ACC112 (cell line): Measurements from ENCODE around the gene IRF6.

ENCODE experiments used
- H2AFZ ChIP-seq: fragments of 200-600 bp; sonication (generic); one replicate; pipeline ENCODE4 v1.6.0; 2017; ENCODE audit warnings: antibody characterized with exemption, low read length; ENCODE audit not compliant: unreplicated experiment
- H3K27ac ChIP-seq: fragments of 200-600 bp; sonication (generic); 2 replicates; pipeline ENCODE4 v1.5.1; 2014; ENCODE audit warnings: low read depth, mild to moderate bottlenecking, antibody characterized with exemption, low read length, moderate library complexity
- H3K27me3 ChIP-seq: fragments of 200-600 bp; sonication (generic); 2 replicates; pipeline ENCODE4 v1.6.1; 2014; ENCODE audit warnings: mild to moderate bottlenecking, antibody characterized with exemption, low read length, moderate library complexity, mixed read lengths; ENCODE audit not compliant: insufficient read depth
- H3K36me3 ChIP-seq: fragments of 200-600 bp; sonication (generic); 2 replicates; pipeline ENCODE4 v1.6.1; 2016; ENCODE audit warnings: mild to moderate bottlenecking, antibody characterized with exemption, low read length, moderate library complexity, mixed read lengths; ENCODE audit not compliant: insufficient read depth
- H3K4me1 ChIP-seq: fragments of 200-600 bp; sonication (generic); one replicate; pipeline ENCODE4 v1.6.1; 2016; ENCODE audit warnings: low read length, mixed read lengths; ENCODE audit not compliant: insufficient read depth, unreplicated experiment, control insufficient read depth
- H3K4me3 ChIP-seq: fragments of 200-600 bp; sonication (generic); 2 replicates; pipeline ENCODE4 v1.5.1; 2014; ENCODE audit warnings: mild to moderate bottlenecking, low read depth, low read length
- H3K79me2 ChIP-seq: fragments of 200-600 bp; sonication (generic); one replicate; pipeline ENCODE4 v1.6.0; 2016; ENCODE audit warnings: low read length; ENCODE audit not compliant: control insufficient read depth, unreplicated experiment, insufficient read depth

Gene IRF6

DNA sequence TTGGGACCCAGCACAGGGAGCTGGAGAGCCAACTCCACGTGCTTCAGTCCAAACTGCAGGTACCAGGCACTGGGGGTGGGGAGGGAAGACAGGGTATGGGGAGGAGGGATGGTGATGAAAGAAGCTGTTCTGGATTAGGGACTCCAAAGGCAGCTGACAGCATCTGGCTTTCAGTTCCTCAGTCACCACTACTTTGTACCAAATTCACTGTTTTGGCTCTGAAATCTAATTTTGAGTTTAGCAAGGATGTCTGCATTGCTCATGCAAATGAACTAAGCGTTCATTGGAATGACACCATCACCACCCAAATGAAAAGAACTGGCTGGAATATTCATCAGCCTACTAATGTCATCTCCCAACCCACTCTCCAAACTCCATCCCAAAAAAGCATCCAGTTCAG is 30.3 kb downstream of the IRF6 start:
- Histone ChIP-seq H3K27me3 (no peaks in the 10 kb centered on the region), H3K79me2 (no peaks in the 10 kb centered on the region), H3K4me3 (no peak overlapping the region), H3K36me3 (no peaks in the 10 kb centered on the region), H3K4me1 (no peaks in the 10 kb centered on the region), H3K27ac (no peak overlapping the region), H2AFZ (no peak overlapping the region)

DNA sequence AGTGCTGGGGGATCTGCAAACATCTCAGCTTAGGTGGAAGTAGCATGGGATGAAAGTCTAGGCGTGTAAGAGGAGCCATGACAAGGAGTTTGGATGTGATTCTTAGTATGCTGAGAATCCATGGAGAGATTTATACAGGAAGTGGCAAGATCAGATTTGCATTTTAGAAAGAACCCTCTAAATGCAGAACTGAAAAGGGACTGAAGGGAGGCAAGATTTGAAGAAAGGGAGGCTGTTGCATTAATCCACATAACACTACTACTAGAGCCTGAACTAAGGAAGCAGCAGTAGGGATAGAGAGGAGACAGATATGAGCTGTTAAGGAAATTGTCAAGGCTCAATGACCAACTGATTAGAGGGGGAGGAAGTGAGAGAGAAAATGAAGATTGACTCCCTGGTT is 31.4 kb downstream of the IRF6 start:
- Histone ChIP-seq H3K4me1 (peaks cover 7% of the 10 kb centered on the region), H3K27ac (no peak overlapping the region), H2AFZ (no peak overlapping the region), H3K79me2 (no peaks in the 10 kb centered on the region), H3K27me3 (no peaks in the 10 kb centered on the region), H3K36me3 (no peaks in the 10 kb centered on the region), H3K4me3 (no peak overlapping the region)

DNA sequence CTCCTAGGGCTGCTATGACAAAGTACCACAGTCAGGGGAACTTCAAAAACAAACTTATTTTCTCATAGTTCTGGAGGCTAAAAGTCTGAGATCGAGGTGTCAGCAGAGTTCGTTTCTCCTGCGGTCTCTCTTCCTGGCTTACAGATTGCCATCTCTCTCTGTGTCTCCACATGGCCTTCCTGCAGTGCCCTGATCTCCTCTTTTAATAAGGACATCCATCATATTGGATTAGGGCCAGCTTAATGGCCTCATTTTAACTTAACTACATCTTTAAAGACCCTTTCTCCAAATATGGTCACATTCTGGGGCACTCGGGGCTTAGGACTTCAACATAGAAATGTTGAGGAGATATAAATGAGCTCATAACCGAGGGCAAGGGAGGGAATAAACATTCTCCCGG is 33.8 kb downstream of the IRF6 start:
- H3K79me2 ChIP-seq, result no peaks in the 10 kb centered on the region
- no peaks in the 10 kb centered on the region for H3K36me3 ChIP-seq
- H3K4me1 ChIP-seq, result peaks cover 19% of the 10 kb centered on the region
- no peak overlapping the region for H3K27ac ChIP-seq
- H2AFZ ChIP-seq, result no peak overlapping the region
- H3K4me3 ChIP-seq, result no peak overlapping the region
- H3K27me3 ChIP-seq, result no peaks in the 10 kb centered on the region

- Histone ChIP-seq H3K36me3 (no peaks in the 10 kb centered on the region), H3K4me1 (peaks cover 19% of the 10 kb centered on the region), H3K79me2 (no peaks in the 10 kb centered on the region), H2AFZ (no peak overlapping the region), H3K27me3 (no peaks in the 10 kb centered on the region), H3K4me3 (no peak overlapping the region), H3K27ac (no peak overlapping the region)
Measured at GRCh38 chr1:209770636-209771415, 35.1 kb downstream of the IRF6 start.

GRCh38 chr1:209769971-209770370 is 36.0 kb downstream of the IRF6 start:
- Histone ChIP-seq H2AFZ (peak overlapping the region; percentile 96), H3K4me1 (peaks cover 19% of the 10 kb centered on the region), H3K27ac (peak overlapping the region; percentile 76), H3K79me2 (no peaks in the 10 kb centered on the region), H3K27me3 (no peaks in the 10 kb centered on the region), H3K4me3 (no peak overlapping the region), H3K36me3 (no peaks in the 10 kb centered on the region)

- H3K27ac ChIP-seq, result peak overlapping the region; percentile 76
- no peaks in the 10 kb centered on the region for H3K36me3 ChIP-seq
- H3K79me2 ChIP-seq, result no peaks in the 10 kb centered on the region
- H3K4me3 ChIP-seq, result peak overlapping the region; percentile 19; the same call in 1 of the 2 replicates
- H2AFZ ChIP-seq, result peak overlapping the region; percentile 96
- peaks cover 19% of the 10 kb centered on the region for H3K4me1 ChIP-seq
- H3K27me3 ChIP-seq, result no peaks in the 10 kb centered on the region
Measured at GRCh38 chr1:209769171-209769904, 36.6 kb downstream of the IRF6 start.

- H3K27ac ChIP-seq, result no peak overlapping the region
- H3K4me3 ChIP-seq, result no peak overlapping the region
- no peaks in the 10 kb centered on the region for H3K36me3 ChIP-seq
- peaks cover 19% of the 10 kb centered on the region for H3K4me1 ChIP-seq
- H3K79me2 ChIP-seq, result no peaks in the 10 kb centered on the region
- H2AFZ ChIP-seq, result no peak overlapping the region
- H3K27me3 ChIP-seq, result no peaks in the 10 kb centered on the region
Measured at GRCh38 chr1:209768354-209768774, 37.6 kb downstream of the IRF6 start.

- H3K36me3 ChIP-seq, result no peaks in the 10 kb centered on the region
- H3K4me3 ChIP-seq, result no peak overlapping the region
- no peaks in the 10 kb centered on the region for H3K27me3 ChIP-seq
- H3K79me2 ChIP-seq, result no peaks in the 10 kb centered on the region
- H2AFZ ChIP-seq, result no peak overlapping the region
- H3K4me1 ChIP-seq, result peaks cover 19% of the 10 kb centered on the region
- H3K27ac ChIP-seq, result no peak overlapping the region
Measured at GRCh38 chr1:209767706-209768105, 38.2 kb downstream of the IRF6 start.

DNA sequence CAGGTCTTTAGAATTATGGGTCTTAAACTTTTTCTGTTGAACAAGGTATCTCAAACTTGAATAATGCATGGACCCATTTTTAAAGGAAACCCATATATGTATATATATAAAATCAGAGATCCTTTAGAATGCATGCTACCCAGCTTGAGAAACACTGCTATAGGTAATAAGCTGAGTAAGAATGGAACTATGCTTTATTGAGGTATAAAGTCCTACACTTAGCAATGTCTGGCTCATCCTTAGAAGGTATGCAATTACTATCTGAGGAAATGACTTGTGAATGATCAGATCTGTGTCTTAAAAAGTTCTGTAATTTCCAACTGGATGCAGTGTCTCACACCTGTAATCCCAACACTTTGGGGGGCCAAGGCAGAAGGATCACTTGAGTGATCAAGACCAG is 38.8 kb downstream of the IRF6 start:
- Histone ChIP-seq H3K79me2 (no peaks in the 10 kb centered on the region), H3K4me1 (peaks cover 19% of the 10 kb centered on the region), H2AFZ (no peak overlapping the region), H3K4me3 (no peak overlapping the region), H3K27me3 (no peaks in the 10 kb centered on the region), H3K27ac (no peak overlapping the region), H3K36me3 (no peaks in the 10 kb centered on the region)

GRCh38 chr1:209766051-209766450 is 39.9 kb downstream of the IRF6 start:
- Histone ChIP-seq H3K79me2 (no peaks in the 10 kb centered on the region), H3K4me3 (no peak overlapping the region), H3K4me1 (peaks cover 22% of the 10 kb centered on the region), H3K36me3 (no peaks in the 10 kb centered on the region), H2AFZ (no peak overlapping the region), H3K27me3 (no peaks in the 10 kb centered on the region), H3K27ac (no peak overlapping the region)
